GM12873 (cell line): ENCODE data around the gene LIF.

ENCODE experiments used
- CTCF ChIP-seq: IDR thresholded peaks from 2 replicates; pipeline ENCODE4 v1.5.1; 2012; ENCODE audit warnings: low read depth, mild to moderate bottlenecking, moderate library complexity, low read length, control low read depth; ENCODE audit not compliant: insufficient read depth; ENCODE audit errors: missing control alignments

The LIF gene

GRCh38 chr22:30282616-30283046 is 36.1 kb upstream of the LIF start:
- TF ChIP-seq CTCF, result no peak

DNA sequence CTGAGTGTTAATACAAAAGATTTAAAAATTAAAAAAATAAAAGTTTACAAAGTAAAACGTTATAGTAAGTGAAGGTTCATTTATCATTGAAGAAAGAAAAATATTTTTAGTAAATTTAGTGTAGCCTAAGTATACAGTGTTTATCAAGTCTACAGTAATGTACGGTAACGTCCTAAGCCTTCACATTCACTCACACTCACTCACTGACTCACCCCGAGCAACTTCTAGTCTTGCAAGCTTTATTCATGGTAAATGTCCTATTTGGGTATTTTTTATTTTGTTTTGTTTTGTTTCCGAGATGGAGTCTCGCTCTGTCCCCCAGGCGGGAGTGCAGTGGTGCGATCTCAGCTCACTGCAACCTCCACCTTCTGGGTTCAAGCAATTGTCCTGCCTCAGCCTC is 33.9 kb upstream of the LIF start:
- TF ChIP-seq CTCF, result no peak

DNA sequence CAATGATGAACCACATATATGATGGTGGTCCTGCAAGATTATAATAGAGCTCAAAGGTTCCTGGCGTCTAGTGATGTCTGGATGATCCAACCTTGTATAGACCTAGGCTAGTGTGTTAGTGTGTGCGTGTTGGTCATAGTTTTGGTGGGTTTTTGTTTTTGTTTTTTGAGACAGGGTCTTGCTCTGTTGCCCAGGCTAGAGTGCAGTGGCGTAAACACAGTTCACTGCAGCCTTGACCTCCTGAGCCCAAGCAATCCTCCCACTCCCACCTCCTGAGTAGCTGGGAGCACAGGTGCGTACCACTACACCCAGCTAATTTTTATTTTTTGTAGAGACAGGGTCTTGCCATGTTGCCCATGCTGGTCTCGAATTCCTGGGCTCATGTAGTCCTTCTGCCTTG is 33.4 kb upstream of the LIF start:
- no peak for TF ChIP-seq CTCF

DNA sequence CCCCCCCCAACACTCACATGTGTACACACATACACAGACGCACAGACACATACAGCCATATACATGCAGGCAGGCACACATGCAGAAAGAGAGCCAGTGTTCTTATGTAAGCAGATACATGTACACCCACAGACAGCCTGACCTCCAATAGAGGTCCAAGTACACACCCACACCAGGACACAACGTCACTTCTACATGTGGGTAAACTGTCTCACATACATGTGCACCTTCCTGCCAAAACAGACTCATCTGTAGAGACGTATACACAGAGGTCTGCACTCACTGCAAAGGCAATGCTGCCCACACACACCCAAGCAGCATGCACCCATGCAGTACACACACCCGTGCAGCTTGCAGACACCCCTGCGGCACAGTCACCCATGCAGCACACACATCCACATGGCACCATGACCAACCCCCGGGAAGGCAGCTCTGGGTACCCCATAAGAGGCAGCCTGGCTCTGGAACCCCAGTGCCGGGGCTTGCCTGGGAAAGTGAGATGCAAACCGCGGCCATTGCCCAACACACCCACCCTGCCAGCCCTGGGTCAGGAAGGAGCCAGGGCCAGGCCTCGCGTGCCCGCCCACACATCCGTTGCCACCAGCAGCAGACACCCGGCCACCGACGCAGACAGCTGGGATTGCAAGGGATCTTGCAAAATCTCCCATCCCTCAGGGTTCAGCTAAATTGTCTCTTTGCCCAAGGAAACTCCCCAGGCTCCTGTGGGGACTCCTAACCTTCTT is 32.7 kb upstream of the LIF start:
- no peak for TF ChIP-seq CTCF

GRCh38 chr22:30277547-30278344 is 31.2 kb upstream of the LIF start:
- no peak for TF ChIP-seq CTCF

GRCh38 chr22:30276039-30276438 is 29.5 kb upstream of the LIF start:
- TF ChIP-seq CTCF, result no peak

- no peak for TF ChIP-seq CTCF
Measured at GRCh38 chr22:30275625-30276024, 29.1 kb upstream of the LIF start.
